Kidney (tissue), 14 donors: ENCODE data around the gene ATG16L1. TPM values are rescaled to one million over a fixed set of nuclear protein-coding genes. Genes with fewer than 3 reads are reported as not detected.

Experiments
- DNase-seq, 5 donors: peaks; one replicate each; pipeline ENCODE4 v3.0.0-alpha.2; 2013 to 2020
- FAIRE-seq: peaks from 2 replicates; lab custom pipeline; 2012; peaks lifted over from hg19 to GRCh38; lab: Jason Lieb, UNC
- H3K27ac ChIP-seq, 2 donors: one replicate each; pipeline ENCODE4 v1.7.0; 2013; ENCODE audit warnings: low read depth in 2 of 2, low read length in 2 of 2, inconsistent platforms in 1 of 2
- H3K27me3 ChIP-seq: one replicate; pipeline ENCODE4 v1.7.1; 2013; ENCODE audit warnings: low read length, inconsistent platforms; ENCODE audit not compliant: control insufficient read depth, insufficient read depth
- H3K36me3 ChIP-seq, 3 donors: one replicate each; pipeline versions ENCODE4 v1.7.0 to v1.7.1; 2013; ENCODE audit warnings: low read length in 3 of 3, control low read depth in 1 of 3, inconsistent platforms in 1 of 3; ENCODE audit not compliant: insufficient read depth in 3 of 3, control insufficient read depth in 2 of 3
- H3K4me1 ChIP-seq, 3 donors: one replicate each; pipeline versions ENCODE4 v1.7.0 to v1.7.1; 2013; ENCODE audit warnings: low read length in 3 of 3, inconsistent platforms in 1 of 3, low read depth in 1 of 3; ENCODE audit not compliant: control insufficient read depth in 2 of 3, insufficient read depth in 2 of 3
- H3K4me3 ChIP-seq, 3 donors: one replicate each; pipeline versions ENCODE4 v1.7.0 to v1.8.1; 2013; ENCODE audit warnings: low read length in 3 of 3, control low read depth in 1 of 3, inconsistent platforms in 1 of 3
- H3K9ac ChIP-seq, 3 donors: one replicate each; pipeline versions ENCODE4 v1.7.0 to v1.7.1; 2013; ENCODE audit warnings: low read length in 3 of 3, control low read depth in 1 of 3, inconsistent platforms in 1 of 3
- H3K9me3 ChIP-seq, 3 donors: one replicate each; pipeline versions ENCODE4 v1.7.0 to v1.7.1; 2013; ENCODE audit warnings: low read length in 3 of 3, control low read depth in 1 of 3, inconsistent platforms in 1 of 3; ENCODE audit not compliant: control insufficient read depth in 2 of 3, insufficient read depth in 1 of 3
- CTCF ChIP-seq: IDR thresholded peaks from 3 replicates; pipeline ENCODE4 v1.5.1; 2012; ENCODE audit warnings: mild to moderate bottlenecking, moderate library complexity, borderline replicate concordance; ENCODE audit not compliant: insufficient read depth; ENCODE audit errors: extremely low read depth
- intact Hi-C: fragments of 100-400 bp; cut with DNase I; formaldehyde crosslinking; loops from one replicate; pipeline ENCODE4 v1.11.1; 2022
- polyA plus RNA-seq: library from polyadenylated mRNA; stranded (reverse); fragments of 350-450 nt; fragmentation: Illumina TruSeq; extraction: RNeasy Lipid Tissue Mini Kit (QIAGEN cat#74804); gene quantifications from one replicate; pipeline ENCODE4 v1.2.3, GENCODE V29; 2014; ENCODE audit warnings: low read depth, low replicate concordance; ENCODE audit not compliant: insufficient read depth
- total RNA-seq: library from RNA; stranded (reverse); fragmentation: NEBNext Ultra II Directional; extraction: Animal tissue kit (Norgen Biotek cat#: 25700); gene quantifications from one replicate; pipeline ENCODE4 v1.2.1, GENCODE V29; 2021
- donor health status: control.
- donor health status: control.
- donor health status: control.
- donor health status: control.
- donor health status: control.
- donor health status: DM: yes; HTN: yes; CAD: no.
- donor health status: Normal renal cell carcinoma (clear cell type).

Gene ATG16L1
- total and polyA plus RNA-seq, 2 donors from 2014 or later = 11.7 to 30.8 TPM

- intact Hi-C loops = no loop called here
Measured at GRCh38 chr2:233264667-233265066, 13.2 kb downstream of the ATG16L1 start.

DNA sequence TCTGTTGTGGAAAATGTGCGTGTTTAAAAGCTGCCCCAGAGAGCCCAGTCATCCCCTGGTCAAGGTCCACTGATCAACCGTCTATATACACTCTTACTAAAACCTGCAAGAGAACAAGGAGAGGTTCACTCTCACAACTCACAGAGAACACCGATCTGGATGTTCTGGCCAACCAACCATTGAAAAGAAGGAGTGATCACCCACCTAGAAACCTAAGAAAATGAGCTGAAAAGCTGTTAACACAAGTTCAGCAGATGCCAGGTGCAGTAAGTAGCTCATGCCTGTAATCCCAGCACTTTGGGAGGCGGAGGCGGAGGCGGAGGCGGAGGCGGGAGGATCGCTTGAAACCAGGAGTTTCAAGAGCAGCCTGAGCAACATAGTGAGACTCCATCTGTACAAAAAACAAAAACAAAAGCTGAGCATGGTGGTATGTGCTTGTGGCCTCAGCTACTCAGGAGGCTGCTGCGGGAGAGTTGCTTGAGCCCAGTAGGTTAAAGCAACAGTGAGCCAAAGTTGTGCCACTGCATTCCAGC is 14.5 kb downstream of the ATG16L1 start:
- DNase-seq (no peak), FAIRE-seq (no peak)
- no peaks in the 10 kb centered on the region for H3K4me1 ChIP-seq
- intact Hi-C loops = no loop called here
- no peaks in the 10 kb centered on the region for H3K27me3 ChIP-seq
- H3K4me3 ChIP-seq = no peak overlapping the region
- no peak overlapping the region for H3K27ac ChIP-seq
- no peak for TF ChIP-seq CTCF
- no peaks in the 10 kb centered on the region for H3K9me3 ChIP-seq
- H3K36me3 ChIP-seq = peaks cover 2 to 63% (median 42%) of the 10 kb centered on the region in 3 donors
- H3K9ac ChIP-seq = no peak overlapping the region

More at GRCh38 chr2:233264667-233265066, 13.2 kb downstream of the ATG16L1 start:
- Histone ChIP-seq H3K9ac (no peak overlapping the region), H3K36me3 (peaks cover 2 to 65% (median 45%) of the 10 kb centered on the region in 3 donors), H3K4me3 (no peak overlapping the region), H3K27me3 (no peaks in the 10 kb centered on the region), H3K9me3 (no peaks in the 10 kb centered on the region), H3K27ac (no peak overlapping the region), H3K4me1 (no peaks in the 10 kb centered on the region)
- DNase-seq = no peak
- TF ChIP-seq CTCF = no peak
- FAIRE-seq = no peak

- FAIRE-seq = no peak
- Histone ChIP-seq H3K27me3 (no peaks in the 10 kb centered on the region), H3K4me1 (no peaks in the 10 kb centered on the region), H3K27ac (no peak overlapping the region), H3K9me3 (no peaks in the 10 kb centered on the region), H3K4me3 (no peak overlapping the region), H3K36me3 (peaks cover 2 to 61% (median 42%) of the 10 kb centered on the region in 3 donors), H3K9ac (no peak overlapping the region)
- intact Hi-C loops = no loop called here
- no peak for TF ChIP-seq CTCF
- DNase-seq = no peak
Measured at GRCh38 chr2:233266481-233266880, 15.0 kb downstream of the ATG16L1 start.
